Lung (tissue), 12 donors: ENCODE data around the gene RHBDD3. TPM values are rescaled to one million over a fixed set of nuclear protein-coding genes. Genes with fewer than 3 reads are reported as not detected.
A peak's percentile ranks its signal among the peaks of the same experiment; 100 is the strongest.

ENCODE experiments used
- ATAC-seq: fragments of 200-7000 bp; cut with Tn5 transposase; one replicate; pipeline ENCODE4 v1.9.1; 2020; ENCODE audit warnings: moderate number of reproducible peaks; ENCODE audit not compliant: insufficient read depth, low FRiP score
- DNase-seq, 3 donors: peaks; one replicate each; pipeline ENCODE4 v3.0.0-alpha.2; 2013 to 2017
- H3K27ac ChIP-seq, 2 donors: one replicate each; pipeline ENCODE4 v1.5.1; 2013; ENCODE audit warnings: mild to moderate bottlenecking in 2 of 2, moderate library complexity in 2 of 2, control low read depth in 1 of 2, inconsistent platforms in 1 of 2, low read depth in 1 of 2, low read length in 1 of 2
- H3K27me3 ChIP-seq, 3 donors: one replicate each; pipeline ENCODE4 v1.5.1; 2013; ENCODE audit warnings: low read length in 2 of 3; ENCODE audit not compliant: control insufficient read depth in 3 of 3, insufficient read depth in 3 of 3
- H3K36me3 ChIP-seq, 4 donors: one replicate each; pipeline ENCODE4 v1.5.1; 2013; ENCODE audit warnings: low read length in 4 of 4, mild to moderate bottlenecking in 1 of 4, moderate library complexity in 1 of 4; ENCODE audit not compliant: control insufficient read depth in 4 of 4, insufficient read depth in 4 of 4
- H3K4me1 ChIP-seq, 5 donors: one replicate each; pipeline ENCODE4 v1.5.1; 2013; ENCODE audit warnings: low read length in 5 of 5, mild to moderate bottlenecking in 2 of 5, moderate library complexity in 1 of 5; ENCODE audit not compliant: control insufficient read depth in 5 of 5, insufficient read depth in 5 of 5
- H3K4me3 ChIP-seq: one replicate; pipeline ENCODE4 v1.5.1; 2013; ENCODE audit warnings: mild to moderate bottlenecking, control low read depth, moderate library complexity
- H3K9ac ChIP-seq, 2 donors: one replicate each; pipeline ENCODE4 v1.5.1; 2013; ENCODE audit warnings: low read length in 2 of 2, control low read depth in 1 of 2; ENCODE audit not compliant: insufficient read depth in 1 of 2
- H3K9me3 ChIP-seq, 4 donors: one replicate each; pipeline ENCODE4 v1.5.1; 2013; ENCODE audit warnings: low read length in 3 of 4, mild to moderate bottlenecking in 1 of 4, moderate library complexity in 1 of 4; ENCODE audit not compliant: control insufficient read depth in 4 of 4, insufficient read depth in 3 of 4
- CTCF ChIP-seq: IDR thresholded peaks from 2 replicates; pipeline ENCODE4 v1.5.1; 2012; ENCODE audit warnings: mild to moderate bottlenecking; ENCODE audit errors: control extremely low read depth, extremely low read depth
- WGBS, 2 donors: extraction: QIAGEN DNeasy Blood & Tissue Kit; methylation state at CpG; one replicate each; pipeline ENCODE4 v1.1.7; 2013; 5-methylcytosine and 5-hydroxymethylcytosine counted together
- polyA plus RNA-seq, 2 donors: library from polyadenylated mRNA; stranded (reverse); fragments of 200-250 nt; gene quantifications; one replicate each; pipeline ENCODE4 v1.2.1, GENCODE V29; 2013
- total RNA-seq, 2 donors: library from RNA; depleted of rRNA in 1 of 2; stranded (reverse); fragments of >200 nt in 1 of 2; gene quantifications; one replicate each; pipeline ENCODE4 v1.2.1, GENCODE V29; 2014 to 2021
- donor health status: control.
- donor health status: control.
- donor health status: Bipolar disorder and iron deficiency.
- donor health status: healthy.
- donor health status: DM: yes; HTN: yes; CAD: no.

Gene RHBDD3
- total and polyA plus RNA-seq, 4 donors: 14.2 to 38.2 (median 32.8) TPM

GRCh38 chr22:29260031-29260560 is 7.7 kb downstream of the RHBDD3 start:
- Histone ChIP-seq H3K27me3 (no peaks in the 10 kb centered on the region), H3K9me3 (no peaks in the 10 kb centered on the region), H3K9ac (no peak overlapping the region), H3K27ac (no peak overlapping the region), H3K36me3 (peaks cover under 1 to 22% (median 18%) of the 10 kb centered on the region in 4 donors), H3K4me1 (no peaks in the 10 kb centered on the region), H3K4me3 (no peak overlapping the region)
- TF ChIP-seq CTCF: no peak
- no peak for DNase-seq
- peak; percentile 25 for ATAC-seq
- WGBS, 2 donors: 93 to 96% methylated on average over 13 of the region's 13 CpGs

GRCh38 chr22:29259253-29259899 is 8.4 kb downstream of the RHBDD3 start:
- no peak for DNase-seq
- 81 to 85% methylated on average over 11 of the region's 11 CpGs for WGBS, 2 donors

GRCh38 chr22:29258407-29259252 is 9.2 kb downstream of the RHBDD3 start:
- TF ChIP-seq CTCF: no peak
- no peaks in the 10 kb centered on the region for H3K9me3 ChIP-seq
- WGBS, 2 donors: 91 to 95% methylated on average over 15 to 17 of the region's 17 CpGs

More at GRCh38 chr22:29259253-29259899, 8.4 kb downstream of the RHBDD3 start:
- Histone ChIP-seq H3K4me1 (no peaks in the 10 kb centered on the region), H3K9me3 (no peaks in the 10 kb centered on the region), H3K4me3 (no peak overlapping the region), H3K27me3 (no peaks in the 10 kb centered on the region), H3K27ac (no peak overlapping the region), H3K9ac (no peak overlapping the region), H3K36me3 (peaks cover 0 to 24% (median 18%) of the 10 kb centered on the region in 4 donors)
- TF ChIP-seq CTCF: no peak
- ATAC-seq: no peak

More at GRCh38 chr22:29258407-29259252, 9.2 kb downstream of the RHBDD3 start:
- Histone ChIP-seq H3K36me3 (peaks cover 0 to 20% (median 15%) of the 10 kb centered on the region in 4 donors), H3K9ac (no peak overlapping the region), H3K27ac (no peak overlapping the region), H3K4me1 (no peaks in the 10 kb centered on the region), H3K27me3 (no peaks in the 10 kb centered on the region), H3K4me3 (no peak overlapping the region)
- ATAC-seq (no peak), DNase-seq (no peak)
